ENCODE data around the gene VAMP5. TPM values are rescaled to one million over a fixed set of nuclear protein-coding genes. Genes with fewer than 3 reads are reported as not detected.

VAMP5 gene
- total RNA-seq (10.9 and 16.9 TPM in 2 replicates), polyA plus RNA-seq (18.0 and 28.6 TPM in 2 replicates), polyA minus RNA-seq (9.3 and 17.1 TPM in 2 replicates)
- total RNA-seq (2013) = 12.1 TPM

- Histone ChIP-seq H3K4me1 (ENCODE audit: control insufficient read depth in 2 of 2, insufficient read depth in 2 of 2, low read length in 2 of 2) (peaks cover 31 to 48% of the 10 kb centered on the region in 2 donors), H3K27me3 (replicated peaks in 1 of 4; ENCODE audit: control extremely low read depth in 1 of 4, control insufficient read depth in 3 of 4, insufficient read depth in 4 of 4, low read length in 3 of 4) (no peaks in the 10 kb centered on the region), H3K79me2 (ENCODE audit: control insufficient read depth, insufficient read depth, low read length) (peaks cover 31% of the 10 kb centered on the region), H3K9ac (ENCODE audit: low read length) (peak within 1 kb of the TSS; percentile 68), H4K20me1 (ENCODE audit: control insufficient read depth, insufficient read depth, low read length, poor library complexity, severe bottlenecking) (peaks cover 7% of the 10 kb centered on the region), H3K9me3 (ENCODE audit: control extremely low read depth in 1 of 3, control insufficient read depth in 2 of 3, insufficient read depth in 1 of 3, low read length in 2 of 3) (no peaks in the 10 kb centered on the region), H3K36me3 (replicated peaks in 1 of 2; ENCODE audit: control extremely low read depth in 1 of 2, control insufficient read depth in 1 of 2, extremely low read depth in 1 of 2, insufficient read depth in 2 of 2, low read length in 1 of 2) (peaks cover 0 to 23% of the 10 kb centered on the region in 2 experiments), H3K27ac (ENCODE audit: low read length in 2 of 2) (peak within 1 kb of the TSS; percentile 26 to 64), H3K4me3 (ENCODE audit: control extremely low read depth in 1 of 5, extremely low read depth in 1 of 5, insufficient read depth in 1 of 5, low read depth in 2 of 5, low read length in 4 of 5) (peak within 1 kb of the TSS; percentile 34 to 70 (median 61)), H2AFZ (ENCODE audit: insufficient read depth, low read depth, low read length, poor library complexity, severe bottlenecking) (peak within 1 kb of the TSS; percentile 80), H3K4me2 (replicated peaks; ENCODE audit: low read depth, low read length, poor library complexity, severe bottlenecking) (peak within 1 kb of the TSS; percentile 89)
- peaks cover 52% of the 10 kb centered on the region for H3K4me1 Mint-ChIP-seq
- no peaks in the 10 kb centered on the region for H3K27me3 Mint-ChIP-seq
- intact Hi-C loops (cut with micrococcal nuclease) = loop anchor here (1.0 kb wide), 1 partner anchor 46 kb away; no protein-coding TSS in a partner anchor
- peak within 1 kb of the TSS; percentile 90 for H3K4me3 Mint-ChIP-seq
- ChIA-PET POLR2A (interaction anchor here (1.9 kb wide), 1 partner anchor 11 kb away, joined by 8 read pairs; the partner anchor contains the start of gene RNF181), CTCF (interaction anchor here (2.5 kb wide), 1 partner anchor 11 kb away, joined by 11 read pairs; the partner anchor contains the start of gene RNF181)
- DNase-seq (peak; percentile 54), ATAC-seq (ENCODE audit: low read depth) (peak; percentile 70)
- no peak for TF ChIP-seq CTCF (IDR thresholded peaks at IDR 0.05)
- TF ChIP-seq EZH2 (IDR thresholded peaks at IDR 0.05; ENCODE audit: borderline replicate concordance, insufficient read depth, low read depth, low read length, poor library complexity, severe bottlenecking) = no peak
- WGBS (ENCODE audit: insufficient coverage) = 5% methylated on average over 47 of the region's 52 CpGs
- H3K27ac Mint-ChIP-seq = peak within 1 kb of the TSS; percentile 90
- no peaks in the 10 kb centered on the region for H3K9me3 Mint-ChIP-seq (ENCODE audit: insufficient read depth)
These were observed at the start of gene VAMP5 for GRCh38 chr2:85584354-85584856. Gene VAMP5, plus strand, starts transcription at chr2:85584431. Its CDS starts 60 bp downstream, at chr2:85584491.

- Histone ChIP-seq H3K79me2 (ENCODE audit: control insufficient read depth, insufficient read depth, low read length) (peaks cover 9% of the 10 kb centered on the region), H3K4me2 (replicated peaks; ENCODE audit: low read depth, low read length, poor library complexity, severe bottlenecking) (no peak overlapping the region), H2AFZ (ENCODE audit: insufficient read depth, low read depth, low read length, poor library complexity, severe bottlenecking) (no peak overlapping the region), H3K9ac (ENCODE audit: low read length) (no peak overlapping the region), H3K4me3 (ENCODE audit: control extremely low read depth in 1 of 5, extremely low read depth in 1 of 5, insufficient read depth in 1 of 5, low read depth in 2 of 5, low read length in 4 of 5) (no peak overlapping the region), H3K27me3 (replicated peaks in 1 of 4; ENCODE audit: control extremely low read depth in 1 of 4, control insufficient read depth in 3 of 4, insufficient read depth in 4 of 4, low read length in 3 of 4) (no peaks in the 10 kb centered on the region), H4K20me1 (ENCODE audit: control insufficient read depth, insufficient read depth, low read length, poor library complexity, severe bottlenecking) (peaks cover 3% of the 10 kb centered on the region), H3K36me3 (replicated peaks in 1 of 2; ENCODE audit: control extremely low read depth in 1 of 2, control insufficient read depth in 1 of 2, extremely low read depth in 1 of 2, insufficient read depth in 2 of 2, low read length in 1 of 2) (no peaks in the 10 kb centered on the region), H3K4me1 (ENCODE audit: control insufficient read depth in 2 of 2, insufficient read depth in 2 of 2, low read length in 2 of 2) (peaks cover 4 to 14% of the 10 kb centered on the region in 2 donors), H3K27ac (ENCODE audit: low read length in 2 of 2) (no peak overlapping the region), H3K9me3 (ENCODE audit: control extremely low read depth in 1 of 3, control insufficient read depth in 2 of 3, insufficient read depth in 1 of 3, low read length in 2 of 3) (no peaks in the 10 kb centered on the region)
- H3K4me1 Mint-ChIP-seq = peaks cover 10% of the 10 kb centered on the region
- no peak for ATAC-seq (ENCODE audit: low read depth)
- peaks cover 4% of the 10 kb centered on the region for H3K27me3 Mint-ChIP-seq
- no peak overlapping the region for H3K27ac Mint-ChIP-seq
- no peak overlapping the region for H3K4me3 Mint-ChIP-seq
- POLR2A ChIA-PET = interaction anchor here (0.6 kb wide), 1 partner anchor 10 kb away, joined by 3 read pairs; no protein-coding TSS in a partner anchor
- no peaks in the 10 kb centered on the region for H3K9me3 Mint-ChIP-seq (ENCODE audit: insufficient read depth)
- intact Hi-C loops (cut with micrococcal nuclease) = loop anchor here (10.0 kb wide), 1 partner anchor 170 kb away; no protein-coding TSS in a partner anchor
- no peak for DNase-seq
- 50% methylated on average over 1 of the region's 3 CpGs for WGBS (ENCODE audit: insufficient coverage)
- no peak for TF ChIP-seq EZH2 (IDR thresholded peaks at IDR 0.05; ENCODE audit: borderline replicate concordance, insufficient read depth, low read depth, low read length, poor library complexity, severe bottlenecking)
- CTCF ChIA-PET = interaction anchor here (0.6 to 3.5 kb wide), 4 partner anchors 17 to 245 kb away, joined by 3 to 15 read pairs (median 4); partner anchors contain the start of gene SH2D6
These were observed 49.4 kb upstream of the VAMP5 start for GRCh38 chr2:85534881-85535280.

All from B cell (primary cell).